HG02981 (cell line): ENCODE results near the gene OR10A3.

Source experiments
- ATAC-seq: cut with Tn5 transposase; IDR thresholded peaks from one replicate; pipeline ENCODE4 v1.9.1; 2021; ENCODE audit warnings: mild to moderate bottlenecking, moderate library complexity; ENCODE audit not compliant: unreplicated experiment

The OR10A3 gene

GRCh38 chr11:7944123-7944522 is 2.6 kb upstream of the OR10A3 start:
- ATAC-seq, result no peak

GRCh38 chr11:7941146-7941545 is 362 bp downstream of the OR10A3 start:
- no peak for ATAC-seq

- ATAC-seq, result no peak
Measured at GRCh38 chr11:7936615-7937014, 4.9 kb downstream of the OR10A3 start.

GRCh38 chr11:7931168-7931567 is 10.3 kb downstream of the OR10A3 start, which contains the start of gene OR10A6:
Gene OR10A6 (minus strand): TSS chr11:7931268. CDS start chr11:7928662, 2,606 bp downstream.
- ATAC-seq, result no peak

GRCh38 chr11:7927635-7928034 is 13.9 kb downstream of the OR10A3 start:
- ATAC-seq, result no peak

- no peak for ATAC-seq
Measured at GRCh38 chr11:7924536-7924935, 17.0 kb downstream of the OR10A3 start.

GRCh38 chr11:7918141-7918540 is 23.4 kb downstream of the OR10A3 start:
- no peak for ATAC-seq

- no peak for ATAC-seq
Measured at GRCh38 chr11:7911011-7911410, 30.5 kb downstream of the OR10A3 start.

GRCh38 chr11:7910286-7910788 is 31.2 kb downstream of the OR10A3 start:
- no peak for ATAC-seq

- ATAC-seq, result no peak
Measured at GRCh38 chr11:7909585-7910285, 31.8 kb downstream of the OR10A3 start.

GRCh38 chr11:7907121-7907520 is 34.4 kb downstream of the OR10A3 start:
- ATAC-seq, result no peak

GRCh38 chr11:7906481-7906880 is 35.0 kb downstream of the OR10A3 start:
- no peak for ATAC-seq

GRCh38 chr11:7905961-7906429 is 35.5 kb downstream of the OR10A3 start:
- ATAC-seq, result no peak

GRCh38 chr11:7905549-7905948 is 36.0 kb downstream of the OR10A3 start:
- no peak for ATAC-seq

- no peak for ATAC-seq
Measured at GRCh38 chr11:7904917-7905316, 36.6 kb downstream of the OR10A3 start.

- no peak for ATAC-seq
Measured at GRCh38 chr11:7903940-7904339, 37.6 kb downstream of the OR10A3 start.

GRCh38 chr11:7901319-7901854 is 40.1 kb downstream of the OR10A3 start:
- ATAC-seq, result no peak

GRCh38 chr11:7900686-7901085 is 40.8 kb downstream of the OR10A3 start:
- ATAC-seq, result no peak

GRCh38 chr11:7899418-7899817 is 42.1 kb downstream of the OR10A3 start:
- ATAC-seq, result no peak

- no peak for ATAC-seq
Measured at GRCh38 chr11:7898666-7899283, 42.7 kb downstream of the OR10A3 start.

GRCh38 chr11:7896009-7896785 is 45.3 kb downstream of the OR10A3 start:
- no peak for ATAC-seq
